GM21423 (cell line): Measurements from ENCODE around the gene NACC2.

ENCODE experiments used
- ATAC-seq: cut with Tn5 transposase; IDR thresholded peaks from one replicate; pipeline ENCODE4 v1.9.1; 2021; ENCODE audit warnings: mild to moderate bottlenecking, moderate library complexity; ENCODE audit not compliant: unreplicated experiment

The NACC2 gene

DNA sequence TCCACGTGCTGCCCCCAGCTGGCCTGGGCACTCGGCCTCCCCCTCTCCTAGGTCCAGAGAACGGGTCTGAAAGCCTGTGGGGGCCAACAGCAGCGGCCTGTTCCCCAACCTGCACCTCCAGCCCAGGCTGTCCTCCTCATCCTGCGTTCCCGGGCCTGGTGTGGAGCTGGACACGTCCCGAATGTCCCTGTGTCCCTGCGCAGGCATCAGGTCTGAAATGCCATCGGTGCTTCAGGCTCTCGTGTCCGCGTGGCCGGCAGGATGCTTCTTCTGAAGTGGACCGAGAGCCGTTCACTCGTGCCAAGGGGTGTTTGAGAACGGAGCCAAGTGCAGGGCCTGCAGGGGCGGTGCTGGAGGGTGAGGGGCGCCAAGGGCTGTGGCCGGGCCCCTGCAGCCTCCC, 109.2 kb downstream of the NACC2 start:
- no peak for ATAC-seq

GRCh38 chr9:135985459-135985774, 109.7 kb downstream of the NACC2 start:
- no peak for ATAC-seq

DNA sequence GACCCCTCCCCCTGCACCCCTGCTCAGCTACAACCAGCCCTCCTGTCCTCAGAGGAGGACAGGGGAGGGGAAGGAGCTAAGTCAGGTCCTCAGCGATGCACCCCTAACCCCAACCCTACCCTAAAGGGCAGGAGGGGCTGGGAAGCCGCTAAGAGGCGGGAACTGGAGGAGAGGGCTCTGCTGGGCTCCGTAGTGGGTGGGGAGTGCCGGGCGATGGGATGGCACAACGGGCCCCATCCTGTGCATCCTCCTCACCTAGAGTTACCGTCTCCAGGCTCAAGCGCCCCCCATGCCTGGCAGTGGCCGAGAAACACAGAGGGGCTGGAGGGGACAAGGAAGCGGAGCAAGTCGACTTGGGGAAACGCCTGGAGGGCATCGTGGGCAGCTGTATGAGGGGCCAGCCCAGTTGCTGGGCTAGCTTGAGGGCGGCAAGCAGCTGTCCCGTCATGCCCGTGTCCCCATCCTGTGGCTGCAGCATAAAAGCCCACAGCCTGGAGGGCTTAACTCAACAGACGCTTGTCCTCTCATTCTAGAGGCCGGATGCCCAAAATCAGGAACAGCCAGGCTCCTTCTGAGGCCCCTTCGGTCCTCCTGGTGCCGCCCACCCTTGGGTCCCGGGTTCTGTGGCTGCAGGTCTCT, 110.9 kb downstream of the NACC2 start:
- no peak for ATAC-seq

DNA sequence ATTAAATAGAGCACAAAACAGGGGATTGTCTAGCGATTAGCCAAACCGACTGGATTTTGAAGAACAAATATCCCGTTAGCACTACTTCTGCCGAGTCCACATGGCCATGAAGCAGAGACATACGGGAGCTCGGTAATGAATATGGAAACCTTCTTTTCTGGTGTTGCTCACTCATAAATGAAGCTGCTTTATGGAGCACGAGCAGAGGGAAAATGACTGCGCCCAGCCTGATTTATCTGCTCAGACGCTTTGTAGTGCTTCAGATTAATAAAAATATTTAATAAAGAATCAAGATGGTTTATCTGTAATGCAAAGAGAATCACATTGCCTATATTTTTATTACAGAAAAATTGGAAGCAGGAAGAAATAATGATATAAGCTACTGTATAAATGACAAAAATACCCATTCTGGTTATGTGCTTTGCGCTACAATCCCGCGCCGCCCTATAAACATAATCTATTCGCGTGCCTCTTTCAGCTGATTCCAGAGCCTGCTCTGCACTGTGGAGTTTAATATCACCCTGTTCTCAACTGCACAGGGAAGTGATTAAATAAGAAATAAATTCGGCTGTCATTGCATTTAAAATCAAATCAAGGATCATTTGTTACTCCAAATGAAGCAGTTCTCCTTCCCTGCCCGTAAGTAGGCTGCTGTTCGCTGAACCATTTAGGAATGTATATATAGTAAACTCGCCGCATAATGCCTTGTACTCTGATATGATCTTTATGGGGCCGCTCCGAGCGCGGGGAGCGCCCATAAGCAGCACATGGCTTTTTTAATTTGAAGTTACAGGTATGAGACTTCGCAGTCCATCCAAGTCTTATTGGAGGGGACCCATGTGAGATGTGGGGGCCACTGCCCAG, 111.6 kb downstream of the NACC2 start:
- ATAC-seq: no peak

GRCh38 chr9:135982499-135983207, 112.4 kb downstream of the NACC2 start:
- ATAC-seq: no peak

GRCh38 chr9:135980926-135981630, 114.0 kb downstream of the NACC2 start:
- ATAC-seq: no peak

- ATAC-seq: no peak
These were observed 115.4 kb downstream of the NACC2 start for GRCh38 chr9:135979547-135980166.

GRCh38 chr9:135978642-135979546, 116.2 kb downstream of the NACC2 start:
- no peak for ATAC-seq

- no peak for ATAC-seq
These were observed 118.1 kb downstream of the NACC2 start for GRCh38 chr9:135976944-135977343.

GRCh38 chr9:135976531-135976930, 118.6 kb downstream of the NACC2 start:
- no peak for ATAC-seq

DNA sequence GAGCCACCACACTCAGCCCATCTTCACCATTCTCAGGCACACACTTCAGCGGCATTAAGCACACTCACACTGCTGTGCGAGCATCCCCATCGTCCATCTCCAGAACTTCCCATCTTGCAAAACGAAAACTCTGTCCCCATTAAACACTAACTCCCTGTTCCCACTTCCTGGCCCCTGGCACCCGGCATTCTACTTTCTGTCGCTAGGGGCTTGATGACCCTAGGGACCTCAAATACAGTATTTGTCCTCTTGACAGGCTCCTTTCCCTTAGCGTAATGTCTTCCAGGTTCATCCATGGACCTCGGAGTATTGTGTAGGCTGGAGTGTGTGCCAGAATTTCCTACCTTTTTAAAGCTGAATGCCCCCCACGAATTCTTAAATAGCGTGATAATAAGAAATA, 119.3 kb downstream of the NACC2 start:
- no peak for ATAC-seq

DNA sequence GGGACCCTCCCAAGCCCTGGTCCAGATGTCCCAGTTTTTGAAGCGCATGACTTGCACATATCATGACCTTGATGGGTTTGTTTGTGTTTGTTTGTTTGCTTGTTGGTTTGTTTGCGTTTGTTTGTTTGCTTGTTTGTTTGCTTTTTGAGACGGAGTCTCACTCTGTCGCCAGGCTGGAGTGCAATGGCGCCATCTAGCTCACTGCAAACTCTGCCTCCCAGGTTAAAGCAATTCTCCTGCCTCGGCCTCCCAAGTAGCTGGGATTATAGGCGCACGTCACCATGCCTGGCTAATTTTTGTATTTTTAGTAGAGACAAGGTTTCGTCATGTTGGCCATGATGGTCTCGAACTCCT, 120.9 kb downstream of the NACC2 start:
- ATAC-seq: no peak

- ATAC-seq: no peak
These were observed 121.5 kb downstream of the NACC2 start for GRCh38 chr9:135973277-135974219.

DNA sequence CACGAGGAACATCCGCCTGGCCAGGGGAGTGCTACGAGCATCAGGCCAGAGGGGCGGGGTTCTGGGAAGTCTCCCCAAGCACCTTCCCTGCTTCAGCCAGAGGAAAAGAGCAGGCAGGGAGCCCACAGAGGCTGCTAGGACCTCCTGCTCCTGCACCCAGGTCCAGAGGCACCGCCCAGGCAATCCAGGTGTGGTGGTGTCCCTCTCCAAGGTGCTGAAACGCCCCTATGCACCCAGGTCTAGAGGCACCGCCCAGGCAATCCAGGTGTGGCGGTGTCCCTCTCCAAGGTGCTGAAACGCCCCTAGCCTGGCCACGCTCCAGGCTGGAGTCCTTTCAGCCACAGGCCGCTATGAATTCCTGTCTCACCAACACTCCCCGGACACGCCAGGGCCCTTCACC, 123.2 kb downstream of the NACC2 start:
- no peak for ATAC-seq

- no peak for ATAC-seq
These were observed 123.8 kb downstream of the NACC2 start for GRCh38 chr9:135971111-135971766.

DNA sequence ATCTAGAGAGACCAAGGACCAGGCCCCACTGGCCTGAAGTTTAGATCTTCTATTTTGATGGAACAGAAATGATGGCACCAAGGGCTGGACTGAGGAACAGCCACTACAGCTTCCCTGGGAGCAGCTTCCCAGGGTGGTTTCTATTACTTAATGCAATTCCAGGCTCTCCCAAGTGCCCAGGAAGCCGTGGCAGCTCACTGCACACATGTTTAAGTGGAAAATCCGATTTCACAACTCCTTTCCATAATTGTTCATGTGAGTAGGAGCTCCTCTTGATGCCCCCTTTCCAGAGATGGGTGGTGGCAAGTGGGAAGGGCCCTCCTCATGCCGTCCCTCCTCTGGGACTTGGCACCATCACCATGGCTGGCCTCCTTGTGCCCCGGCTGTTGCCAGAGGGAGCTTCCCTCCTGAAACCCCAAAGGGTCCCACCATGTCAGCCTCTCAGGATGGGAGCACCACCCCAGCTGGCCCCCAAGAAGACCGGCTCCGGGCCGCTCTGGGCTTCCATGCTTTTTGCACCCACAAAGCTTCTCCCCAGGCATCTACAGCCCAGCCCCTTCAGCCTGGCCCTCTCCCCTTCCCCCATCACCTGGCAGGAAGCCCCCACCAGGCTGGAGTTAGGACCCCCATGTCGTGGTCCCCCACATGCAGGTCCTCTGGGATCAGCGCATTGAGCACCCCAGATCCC, 124.8 kb downstream of the NACC2 start:
- no peak for ATAC-seq

DNA sequence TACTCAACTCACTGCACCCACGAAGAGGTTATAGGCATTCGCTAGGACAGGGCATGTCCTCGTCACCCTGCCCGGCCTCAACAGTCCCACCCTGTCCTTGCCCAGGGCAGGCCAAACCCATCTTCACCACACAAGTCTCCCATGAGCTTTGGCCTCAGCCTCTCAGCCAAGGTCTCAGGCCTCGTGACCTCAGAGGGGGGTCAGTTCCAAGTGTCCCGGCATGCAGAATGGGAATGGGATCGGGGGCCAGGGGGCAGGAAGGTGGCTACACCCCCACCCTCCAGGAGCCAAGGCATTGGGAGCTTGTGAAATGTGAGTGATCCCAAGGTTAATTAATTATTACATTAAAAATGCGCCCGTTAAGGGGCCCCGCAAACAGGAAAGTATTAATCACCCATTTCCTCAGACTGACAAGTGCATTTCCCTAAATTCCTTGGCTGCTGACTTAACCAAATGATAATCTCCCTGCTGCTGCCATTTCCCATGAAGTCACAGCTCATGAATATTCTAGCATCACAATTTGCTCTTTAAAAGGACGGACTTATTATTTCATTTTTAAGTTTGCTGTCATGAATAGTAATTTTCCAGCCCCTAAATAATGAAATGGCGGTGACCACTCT, 125.9 kb downstream of the NACC2 start:
- no peak for ATAC-seq
